Cardiac septum (tissue), 1 donor: ENCODE measurements around the gene NEIL3. TPM values are rescaled to one million over a fixed set of nuclear protein-coding genes. Genes with fewer than 3 reads are reported as not detected.

Source experiments
- DNase-seq: peaks from one replicate; pipeline ENCODE4 v3.0.0-alpha.2; 2020; ENCODE audit warnings: low spot score
- intact Hi-C: fragments of 100-400 bp; cut with DNase I; formaldehyde crosslinking; loops from one replicate; pipeline ENCODE4 v1.14.0; 2022
- long read RNA-seq: library from polyadenylated mRNA; unstranded; transcript quantifications from one replicate; pipeline ENCODE4 v2.0.0, GENCODE V29; 2021
- total RNA-seq: library from RNA; stranded (reverse); fragmentation: NEBNext Ultra II Directional; extraction: Animal tissue kit (Norgen Biotek cat#: 25700); gene quantifications from one replicate; pipeline ENCODE4 v1.2.1, GENCODE V29; 2021
- donor health status: DM: no; HTN: no; CAD: no.

The NEIL3 gene
- 0.16 TPM for total RNA-seq
- long read RNA-seq: 0 reads

GRCh38 chr4:177309522-177310371 is at the start of gene NEIL3:
Gene NEIL3 (plus strand): TSS chr4:177309874. CDS start chr4:177309954, 80 bp downstream.
- intact Hi-C loops: no loop called here
- DNase-seq: peak; percentile 97

GRCh38 chr4:177263818-177264217 is 45.9 kb upstream of the NEIL3 start:
- intact Hi-C loops: no loop called here
- no peak for DNase-seq

- intact Hi-C loops: no loop called here
- DNase-seq: no peak
These were observed 44.8 kb upstream of the NEIL3 start for GRCh38 chr4:177264788-177265422.

GRCh38 chr4:177265729-177266128 is 43.9 kb upstream of the NEIL3 start:
- intact Hi-C loops: no loop called here
- no peak for DNase-seq

- no peak for DNase-seq
These were observed 43.2 kb upstream of the NEIL3 start for GRCh38 chr4:177266506-177266905.

GRCh38 chr4:177267911-177268310 is 41.8 kb upstream of the NEIL3 start:
- intact Hi-C loops: no loop called here
- DNase-seq: no peak

More at GRCh38 chr4:177266506-177266905, 43.2 kb upstream of the NEIL3 start:
- intact Hi-C loops: no loop called here

- DNase-seq: no peak
- intact Hi-C loops: no loop called here
These were observed 38.6 kb upstream of the NEIL3 start for GRCh38 chr4:177271091-177271490.

- intact Hi-C loops: no loop called here
- no peak for DNase-seq
These were observed 37.5 kb upstream of the NEIL3 start for GRCh38 chr4:177271915-177272766.

GRCh38 chr4:177275999-177276398 is 33.7 kb upstream of the NEIL3 start:
- no peak for DNase-seq
- intact Hi-C loops: no loop called here

GRCh38 chr4:177281351-177281909 is 28.2 kb upstream of the NEIL3 start:
- no peak for DNase-seq
- intact Hi-C loops: no loop called here

GRCh38 chr4:177282284-177282835 is 27.3 kb upstream of the NEIL3 start:
- intact Hi-C loops: no loop called here
- no peak for DNase-seq

- DNase-seq: no peak
- intact Hi-C loops: no loop called here
These were observed 26.5 kb upstream of the NEIL3 start for GRCh38 chr4:177283167-177283566.

- no peak for DNase-seq
- intact Hi-C loops: no loop called here
These were observed 23.7 kb upstream of the NEIL3 start for GRCh38 chr4:177285953-177286352.

GRCh38 chr4:177287255-177287654 is 22.4 kb upstream of the NEIL3 start:
- intact Hi-C loops: no loop called here
- no peak for DNase-seq

- no peak for DNase-seq
- intact Hi-C loops: no loop called here
These were observed 21.3 kb upstream of the NEIL3 start for GRCh38 chr4:177288335-177288734.

GRCh38 chr4:177290780-177291179 is 18.9 kb upstream of the NEIL3 start:
- intact Hi-C loops: no loop called here
- no peak for DNase-seq

- DNase-seq: no peak
- intact Hi-C loops: no loop called here
These were observed 17.5 kb upstream of the NEIL3 start for GRCh38 chr4:177292171-177292570.

GRCh38 chr4:177293208-177294033 is 16.3 kb upstream of the NEIL3 start:
- intact Hi-C loops: no loop called here
- no peak for DNase-seq
